Measurements from ENCODE around the gene EHMT1.
"Not testable (repeated sequence)": the region's sequence is repeated elsewhere in the genome, so short reads cannot be mapped to it uniquely, and the experiment has no call there.

EHMT1 gene

GRCh38 chr9:137726764-137727163 is 108.0 kb downstream of the EHMT1 start:
- in situ Hi-C loops (cut with MboI; ENCODE audit: low sequenced_read_pairs) = no loop called here
- H3K36me3 ChIP-seq (replicated peaks) = peaks cover 19% of the 10 kb centered on the region
- no peak for DNase-seq (ENCODE audit: low spot score in 2 of 2)

GRCh38 chr9:137727716-137728115 is 108.9 kb downstream of the EHMT1 start:
- peaks cover 20% of the 10 kb centered on the region for H3K36me3 ChIP-seq (replicated peaks)

More at GRCh38 chr9:137726764-137727163, 108.0 kb downstream of the EHMT1 start:
- H3K4me3 ChIP-seq = no peak overlapping the region
- H3K4me1 ChIP-seq = no peaks in the 10 kb centered on the region
- H3K27me3 ChIP-seq (ENCODE audit: low read depth) = no peaks in the 10 kb centered on the region
- no peaks in the 10 kb centered on the region for H3K9me3 ChIP-seq

GRCh38 chr9:137728444-137729311 is 109.9 kb downstream of the EHMT1 start:
- in situ Hi-C loops (cut with MboI; ENCODE audit: low sequenced_read_pairs) = no loop called here
- no peaks in the 10 kb centered on the region for H3K27me3 ChIP-seq (ENCODE audit: low read depth)
- DNase-seq (ENCODE audit: low spot score in 2 of 2) = no peak
- H3K36me3 ChIP-seq (replicated peaks) = peaks cover 28% of the 10 kb centered on the region
- H3K4me1 ChIP-seq = no peaks in the 10 kb centered on the region
- H3K4me3 ChIP-seq = no peak overlapping the region
- peaks cover 1% of the 10 kb centered on the region for H3K9me3 ChIP-seq

More at GRCh38 chr9:137727716-137728115, 108.9 kb downstream of the EHMT1 start:
- Histone ChIP-seq H3K4me3 (no peak overlapping the region), H3K9me3 (no peaks in the 10 kb centered on the region), H3K27me3 (ENCODE audit: low read depth) (no peaks in the 10 kb centered on the region), H3K4me1 (no peaks in the 10 kb centered on the region)
- no peak for DNase-seq (ENCODE audit: low spot score in 2 of 2)
- in situ Hi-C loops (cut with MboI; ENCODE audit: low sequenced_read_pairs) = no loop called here

GRCh38 chr9:137731216-137731946 is 112.6 kb downstream of the EHMT1 start:
- no peak for DNase-seq (ENCODE audit: low spot score in 2 of 2)
- Histone ChIP-seq H3K9me3 (peaks cover 9% of the 10 kb centered on the region), H3K4me3 (no peak overlapping the region), H3K36me3 (replicated peaks) (peaks cover 29% of the 10 kb centered on the region), H3K27me3 (ENCODE audit: low read depth) (no peaks in the 10 kb centered on the region), H3K4me1 (no peaks in the 10 kb centered on the region)
- in situ Hi-C loops (cut with MboI; ENCODE audit: low sequenced_read_pairs) = no loop called here

GRCh38 chr9:137731947-137732813 is 113.4 kb downstream of the EHMT1 start:
- H3K36me3 ChIP-seq (replicated peaks) = peaks cover 24% of the 10 kb centered on the region
- H3K27me3 ChIP-seq (ENCODE audit: low read depth) = no peaks in the 10 kb centered on the region
- peaks cover 9% of the 10 kb centered on the region for H3K9me3 ChIP-seq
- DNase-seq (ENCODE audit: low spot score in 2 of 2) = no peak
- H3K4me1 ChIP-seq = no peaks in the 10 kb centered on the region
- H3K4me3 ChIP-seq = no peak overlapping the region
- in situ Hi-C loops (cut with MboI; ENCODE audit: low sequenced_read_pairs) = no loop called here

- Histone ChIP-seq H3K36me3 (replicated peaks) (peaks cover 24% of the 10 kb centered on the region), H3K4me3 (no peak overlapping the region), H3K9me3 (peaks cover 9% of the 10 kb centered on the region), H3K4me1 (no peaks in the 10 kb centered on the region), H3K27me3 (ENCODE audit: low read depth) (no peaks in the 10 kb centered on the region)
- DNase-seq (ENCODE audit: low spot score in 2 of 2) = no peak
- in situ Hi-C loops (cut with MboI; ENCODE audit: low sequenced_read_pairs) = no loop called here
These were observed 114.6 kb downstream of the EHMT1 start for GRCh38 chr9:137733429-137733828.

GRCh38 chr9:137734181-137734580 is 115.4 kb downstream of the EHMT1 start:
- H3K4me3 ChIP-seq = no peak overlapping the region
- no peak for DNase-seq (ENCODE audit: low spot score in 2 of 2)
- H3K27me3 ChIP-seq (ENCODE audit: low read depth) = no peaks in the 10 kb centered on the region
- peaks cover 9% of the 10 kb centered on the region for H3K9me3 ChIP-seq
- no peaks in the 10 kb centered on the region for H3K4me1 ChIP-seq
- H3K36me3 ChIP-seq (replicated peaks) = peaks cover 24% of the 10 kb centered on the region
- in situ Hi-C loops (cut with MboI; ENCODE audit: low sequenced_read_pairs) = no loop called here

GRCh38 chr9:137738182-137738696 is 119.4 kb downstream of the EHMT1 start:
- H3K4me3 ChIP-seq; H3K9me3 ChIP-seq; H3K4me1 ChIP-seq; in situ Hi-C loops (cut with MboI; ENCODE audit: low sequenced_read_pairs); H3K27me3 ChIP-seq (ENCODE audit: low read depth); DNase-seq (ENCODE audit: low spot score in 2 of 2): not testable (repeated sequence)
- H3K36me3 ChIP-seq (replicated peaks) = peaks cover 18% of the 10 kb centered on the region

GRCh38 chr9:137738703-137739102 is 119.9 kb downstream of the EHMT1 start:
- no peak for DNase-seq (ENCODE audit: low spot score in 2 of 2)
- no peak overlapping the region for H3K4me3 ChIP-seq
- H3K36me3 ChIP-seq (replicated peaks) = peaks cover 18% of the 10 kb centered on the region
- H3K9me3 ChIP-seq = peaks cover 8% of the 10 kb centered on the region
- H3K4me1 ChIP-seq = no peaks in the 10 kb centered on the region
- in situ Hi-C loops (cut with MboI; ENCODE audit: low sequenced_read_pairs) = no loop called here
- no peaks in the 10 kb centered on the region for H3K27me3 ChIP-seq (ENCODE audit: low read depth)

- Histone ChIP-seq H3K4me3 (no peak overlapping the region), H3K27me3 (ENCODE audit: low read depth) (no peaks in the 10 kb centered on the region), H3K9me3 (no peaks in the 10 kb centered on the region), H3K4me1 (no peaks in the 10 kb centered on the region), H3K36me3 (replicated peaks) (peaks cover 22% of the 10 kb centered on the region)
- in situ Hi-C loops (cut with MboI; ENCODE audit: low sequenced_read_pairs) = no loop called here
- DNase-seq (ENCODE audit: low spot score in 2 of 2) = no peak
These were observed 120.8 kb downstream of the EHMT1 start for GRCh38 chr9:137739371-137740309.

- H3K9me3 ChIP-seq = no peaks in the 10 kb centered on the region
- H3K27me3 ChIP-seq (ENCODE audit: low read depth) = no peaks in the 10 kb centered on the region
- peaks cover 27% of the 10 kb centered on the region for H3K36me3 ChIP-seq (replicated peaks)
- in situ Hi-C loops (cut with MboI; ENCODE audit: low sequenced_read_pairs) = no loop called here
- no peaks in the 10 kb centered on the region for H3K4me1 ChIP-seq
- H3K4me3 ChIP-seq = no peak overlapping the region
- no peak for DNase-seq (ENCODE audit: low spot score in 2 of 2)
These were observed 121.5 kb downstream of the EHMT1 start for GRCh38 chr9:137740312-137740711.

GRCh38 chr9:137741330-137741729 is 122.5 kb downstream of the EHMT1 start:
- no peaks in the 10 kb centered on the region for H3K4me1 ChIP-seq
- no peaks in the 10 kb centered on the region for H3K27me3 ChIP-seq (ENCODE audit: low read depth)
- no peaks in the 10 kb centered on the region for H3K9me3 ChIP-seq
- peaks cover 32% of the 10 kb centered on the region for H3K36me3 ChIP-seq (replicated peaks)
- H3K4me3 ChIP-seq = no peak overlapping the region
- in situ Hi-C loops (cut with MboI; ENCODE audit: low sequenced_read_pairs) = no loop called here
- no peak for DNase-seq (ENCODE audit: low spot score in 2 of 2)
